GM18508 (cell line): Measurements from ENCODE around the gene LDLRAD2.

Experiments
- ATAC-seq: cut with Tn5 transposase; IDR thresholded peaks from one replicate; pipeline ENCODE4 v1.9.1; 2021; ENCODE audit warnings: moderate number of reproducible peaks; ENCODE audit not compliant: insufficient read depth, unreplicated experiment

LDLRAD2 gene

DNA sequence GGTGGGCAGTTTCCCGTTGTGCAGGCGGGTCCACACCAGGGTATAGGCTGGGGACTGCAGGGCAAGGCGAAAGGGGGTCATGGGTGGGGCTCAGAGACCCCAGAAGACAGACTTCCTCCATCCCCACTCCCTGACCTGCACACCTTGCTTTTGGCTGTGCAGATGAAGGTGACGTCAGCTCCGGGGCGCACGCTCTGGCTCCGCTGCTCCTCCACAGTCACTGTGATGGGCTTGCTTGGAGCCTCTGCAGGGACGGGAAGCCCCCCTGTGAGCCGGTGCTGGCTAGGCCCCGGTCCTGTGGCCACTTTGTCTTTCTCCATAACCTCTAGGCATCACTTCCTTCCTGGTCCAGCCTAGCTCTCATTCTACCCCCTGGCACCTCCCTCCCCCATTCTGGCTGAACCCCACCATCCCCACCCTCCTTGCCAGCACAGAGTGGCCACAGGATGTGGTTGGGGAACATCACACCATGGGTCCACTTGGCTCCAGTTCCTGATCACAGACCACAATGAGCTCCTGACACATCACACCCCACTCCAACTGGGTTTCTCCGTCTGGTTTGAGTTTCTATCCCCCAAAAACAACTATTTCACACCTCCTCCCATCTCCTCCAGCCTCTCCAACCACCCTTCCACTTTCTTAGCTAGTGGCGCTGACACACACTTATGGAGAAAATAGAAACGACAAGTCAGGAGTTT, 45.2 kb downstream of the LDLRAD2 start:
- ATAC-seq: no peak

DNA sequence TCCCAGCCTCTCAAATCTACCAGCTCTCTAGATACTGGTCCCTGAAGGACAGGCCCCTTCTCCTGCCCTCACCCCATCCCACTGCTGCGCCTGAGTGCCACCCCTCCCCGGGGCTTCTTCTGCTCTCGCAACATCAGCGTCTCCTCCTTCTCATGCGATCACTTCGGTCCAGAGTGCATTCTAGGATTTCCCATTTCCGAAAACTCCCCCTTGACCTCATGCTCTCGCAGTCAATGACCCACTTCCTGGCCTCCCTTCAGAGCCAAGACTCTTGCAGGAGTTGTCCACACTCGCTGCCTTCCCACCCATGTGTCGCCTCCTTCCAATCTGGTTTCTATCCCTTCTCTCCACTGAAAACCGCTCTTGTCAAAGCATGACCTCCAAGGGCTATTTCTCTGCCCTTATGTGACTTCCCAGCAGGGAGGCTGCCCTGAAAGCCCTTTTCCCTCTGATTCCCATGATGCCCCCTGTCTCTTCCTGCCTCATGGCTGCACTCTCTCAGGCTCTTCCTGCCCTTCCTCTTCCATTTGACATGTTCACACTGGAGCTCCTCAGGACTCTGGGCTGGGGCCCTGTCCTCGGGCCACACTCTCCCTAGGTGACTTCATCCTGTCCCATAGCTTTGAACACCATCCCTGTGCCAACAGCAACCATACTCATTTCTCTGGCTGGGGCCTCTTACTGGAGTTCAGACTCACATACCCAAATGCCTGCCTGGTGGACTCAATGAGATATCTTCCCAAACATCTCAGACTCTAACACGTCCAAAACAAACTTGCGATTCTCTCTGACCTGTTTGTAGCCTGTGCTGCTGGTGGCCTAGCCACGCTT, 46.0 kb downstream of the LDLRAD2 start:
- no peak for ATAC-seq

DNA sequence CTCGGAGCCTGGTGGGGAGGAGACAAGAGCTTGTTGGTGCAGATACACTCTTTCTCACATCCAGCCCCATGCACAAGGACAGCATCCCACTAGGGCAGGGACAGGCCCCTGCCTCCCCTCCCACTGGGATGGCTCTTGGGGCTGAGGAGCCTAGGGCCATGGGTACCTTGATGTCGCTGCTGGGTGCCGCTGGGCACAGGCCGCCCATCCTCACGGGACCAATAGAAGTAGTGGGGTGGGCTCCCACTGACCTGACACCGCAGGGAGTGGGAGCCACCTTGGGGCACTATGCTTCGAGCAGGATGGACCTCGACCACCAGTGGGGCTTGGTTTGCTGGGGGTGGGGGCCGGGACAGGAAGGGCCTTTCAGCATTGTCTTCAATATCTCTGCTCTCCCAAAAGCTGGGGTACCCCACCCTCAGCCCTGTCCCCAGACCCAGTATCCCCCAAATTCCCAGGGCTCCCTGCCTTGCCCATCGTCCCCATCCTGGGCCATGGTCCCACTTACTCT, 47.7 kb downstream of the LDLRAD2 start:
- ATAC-seq: no peak

DNA sequence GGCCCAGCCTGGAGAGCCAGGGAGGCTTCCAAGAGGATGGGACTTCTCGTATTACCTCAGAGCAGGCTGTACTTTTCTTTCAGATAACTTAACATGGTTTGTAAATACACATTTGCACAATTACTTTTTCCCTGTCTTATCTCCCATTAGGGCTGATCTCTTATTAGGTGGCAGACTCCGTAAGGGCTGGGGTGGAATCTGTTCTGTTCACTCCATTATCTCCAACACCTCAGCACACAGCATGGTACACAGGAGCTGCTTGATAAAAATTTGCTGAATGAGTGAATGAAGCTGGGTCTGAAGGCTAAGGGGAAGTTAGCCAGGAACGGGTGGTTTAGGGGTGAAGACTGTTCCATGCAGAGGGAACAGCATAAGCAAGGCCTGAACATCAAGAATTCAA, 48.9 kb downstream of the LDLRAD2 start:
- no peak for ATAC-seq

DNA sequence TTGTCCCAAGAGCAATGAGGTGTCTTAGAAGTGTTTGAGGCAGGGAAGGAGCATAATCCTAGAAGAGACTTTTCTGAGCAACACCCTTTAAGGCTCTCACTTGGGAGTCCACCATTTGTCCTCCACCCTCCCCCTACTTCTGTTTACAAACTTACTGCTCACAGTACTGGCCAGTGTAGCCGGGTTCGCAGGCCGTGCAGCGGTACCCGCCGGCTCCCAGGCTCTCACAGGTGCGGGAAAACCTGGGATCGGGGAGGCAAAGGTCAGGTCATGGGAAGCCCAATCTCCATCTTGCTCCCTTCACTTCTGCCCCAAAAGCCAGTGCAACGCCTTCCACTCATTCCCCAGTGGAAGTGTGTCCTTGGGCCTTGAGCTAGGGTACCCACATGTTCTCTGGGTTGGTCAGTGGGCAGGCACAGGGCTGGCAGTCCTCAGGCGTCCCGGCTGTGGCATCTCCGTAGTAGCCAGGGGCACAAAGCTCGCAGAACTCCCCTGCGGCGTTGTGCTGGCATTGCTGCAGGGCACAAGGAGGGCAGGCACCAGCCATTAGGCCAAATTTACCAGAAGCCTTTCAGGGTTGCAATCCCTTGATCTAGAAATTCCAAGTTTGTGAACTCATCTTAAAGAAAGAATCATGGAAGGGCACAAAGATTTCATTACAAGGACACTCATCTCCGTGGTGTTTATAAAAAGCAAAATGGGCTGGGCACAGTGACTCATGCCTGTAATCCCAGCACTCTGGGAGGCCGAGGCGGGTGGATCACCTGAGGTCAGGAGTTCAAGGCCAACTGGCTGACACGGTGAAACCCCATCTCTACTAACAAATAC, 49.8 kb downstream of the LDLRAD2 start:
- ATAC-seq: no peak

DNA sequence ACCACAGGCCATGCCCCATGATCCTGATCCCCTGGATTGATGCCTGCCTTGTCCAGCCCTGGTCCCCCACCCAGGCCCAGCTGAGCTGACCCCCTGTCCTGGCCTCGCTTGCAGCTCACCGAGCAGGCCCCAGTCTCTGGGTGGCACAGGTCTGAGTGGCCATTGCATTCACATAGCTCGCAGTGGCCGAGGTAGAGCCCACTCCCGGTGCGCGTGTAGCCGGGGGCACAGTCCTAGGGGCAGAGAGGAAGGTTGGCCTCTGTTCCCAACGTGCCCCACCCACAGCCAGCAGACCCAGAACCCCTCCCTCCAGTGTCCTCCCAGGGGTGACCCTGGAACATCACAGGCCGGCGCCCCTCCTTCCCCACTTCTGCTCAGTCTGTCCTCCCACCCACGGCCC, 51.9 kb downstream of the LDLRAD2 start:
- no peak for ATAC-seq

DNA sequence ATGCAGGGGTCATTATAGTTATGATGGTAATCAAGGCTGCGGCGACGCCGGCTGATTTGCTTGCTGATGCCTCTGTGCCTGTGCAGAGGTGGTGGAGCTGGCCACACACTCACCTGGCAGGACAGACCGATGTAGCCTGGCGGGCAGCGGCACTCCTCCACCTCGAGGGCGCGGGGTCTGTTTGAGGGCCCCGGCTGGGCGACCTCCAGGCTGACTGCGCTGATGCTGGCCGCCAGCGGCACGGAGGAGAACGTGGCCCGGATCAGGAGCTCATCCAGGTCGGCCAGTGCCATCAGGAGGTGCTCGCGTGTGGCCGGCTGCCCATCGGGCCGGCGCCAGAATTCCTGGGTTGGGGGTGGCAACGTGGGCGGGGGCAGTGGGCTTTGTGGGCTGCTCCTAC, 52.7 kb downstream of the LDLRAD2 start:
- no peak for ATAC-seq

DNA sequence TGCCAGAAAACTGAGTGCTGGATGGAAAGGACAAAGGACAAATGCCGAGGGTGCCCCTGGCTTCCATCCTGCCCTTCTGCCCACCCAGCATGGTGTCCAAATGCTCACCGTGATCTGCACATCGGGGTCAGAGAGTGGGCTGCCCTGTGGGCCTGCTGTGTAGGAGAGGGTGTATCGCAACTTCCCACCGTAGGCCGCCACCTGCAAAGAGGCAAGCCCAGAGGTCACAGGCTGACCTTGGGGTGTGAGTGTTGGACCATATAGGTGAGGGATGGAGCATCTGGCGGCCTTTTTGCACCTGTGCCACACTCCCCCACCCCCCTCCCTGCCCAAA, 53.5 kb downstream of the LDLRAD2 start:
- no peak for ATAC-seq

DNA sequence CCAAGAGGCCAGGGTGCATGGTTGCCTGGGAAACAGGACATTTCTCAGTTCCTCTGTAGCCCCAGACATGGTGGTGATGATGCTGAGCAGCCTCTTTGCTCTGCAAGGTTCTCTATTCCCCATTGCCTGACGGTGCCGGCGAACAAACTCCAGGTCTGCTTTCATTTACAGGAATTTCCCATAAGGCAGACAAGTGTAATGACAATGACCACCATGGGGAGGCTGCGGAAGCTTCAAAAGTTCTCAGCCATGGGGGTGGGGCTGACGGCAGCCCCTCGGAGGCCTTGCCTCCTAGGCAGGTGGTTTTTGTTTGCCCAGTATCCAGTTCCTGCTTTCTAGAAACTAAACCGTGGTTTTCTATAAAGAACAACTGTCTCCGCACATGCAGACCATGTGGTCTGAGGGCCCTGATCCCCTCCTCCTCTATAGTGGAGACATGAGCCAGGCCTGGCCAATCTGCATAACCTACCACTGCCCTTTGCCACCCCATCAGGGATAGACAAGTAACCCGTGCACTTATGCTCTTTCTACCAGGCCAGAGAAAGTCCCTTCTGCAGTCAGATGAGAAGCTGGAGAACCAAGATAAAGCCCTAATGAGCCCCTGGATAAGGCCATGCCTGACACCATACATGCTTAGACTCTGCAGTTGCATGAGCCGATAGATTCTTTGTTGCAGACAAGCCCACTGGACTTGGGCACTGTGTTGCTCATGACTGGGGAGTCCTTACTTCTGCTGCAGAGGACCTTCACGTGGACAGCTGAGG, 54.1 kb downstream of the LDLRAD2 start:
- no peak for ATAC-seq

DNA sequence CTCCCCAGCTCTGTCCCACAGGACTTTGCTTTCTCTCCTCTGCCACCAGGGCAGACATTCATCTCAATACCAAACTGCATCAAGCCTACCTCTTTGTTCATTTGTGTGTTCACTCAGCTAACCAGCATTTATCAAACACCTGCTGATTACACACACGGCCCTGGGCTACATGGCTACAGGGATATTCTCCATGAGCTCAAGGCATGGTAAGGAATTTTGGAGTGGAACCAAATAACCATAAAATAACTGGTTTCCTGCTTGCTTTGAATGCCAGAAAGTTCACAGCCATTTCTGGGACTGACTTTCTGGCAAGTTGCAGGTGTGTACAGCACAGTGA, 54.6 kb downstream of the LDLRAD2 start:
- ATAC-seq: no peak

DNA sequence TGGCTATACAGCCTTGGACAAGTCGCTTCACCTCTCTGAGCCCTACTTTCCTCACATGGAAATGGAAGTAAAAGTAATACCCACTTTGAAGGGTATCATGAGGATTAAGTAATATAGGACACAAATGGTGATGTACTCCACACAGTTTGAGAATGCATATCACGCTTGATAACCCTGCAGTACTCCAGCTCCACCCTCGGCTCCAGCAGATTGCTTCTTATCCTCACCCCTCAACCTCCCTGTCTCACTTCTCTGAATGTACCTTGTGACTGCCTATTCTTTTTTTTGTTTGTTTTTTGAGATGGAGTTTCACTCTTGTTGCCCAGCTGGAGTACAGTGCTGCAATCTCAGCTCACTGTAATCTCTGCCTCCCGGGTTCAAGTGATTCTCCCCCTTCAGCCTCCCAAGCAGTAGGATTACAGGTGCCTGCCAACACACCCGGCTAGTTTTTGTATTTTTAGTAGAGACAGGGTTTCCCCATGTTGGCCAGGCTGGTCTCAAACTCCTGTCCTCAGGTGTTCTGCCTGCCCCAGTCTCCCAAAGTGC, 55.5 kb downstream of the LDLRAD2 start:
- no peak for ATAC-seq

DNA sequence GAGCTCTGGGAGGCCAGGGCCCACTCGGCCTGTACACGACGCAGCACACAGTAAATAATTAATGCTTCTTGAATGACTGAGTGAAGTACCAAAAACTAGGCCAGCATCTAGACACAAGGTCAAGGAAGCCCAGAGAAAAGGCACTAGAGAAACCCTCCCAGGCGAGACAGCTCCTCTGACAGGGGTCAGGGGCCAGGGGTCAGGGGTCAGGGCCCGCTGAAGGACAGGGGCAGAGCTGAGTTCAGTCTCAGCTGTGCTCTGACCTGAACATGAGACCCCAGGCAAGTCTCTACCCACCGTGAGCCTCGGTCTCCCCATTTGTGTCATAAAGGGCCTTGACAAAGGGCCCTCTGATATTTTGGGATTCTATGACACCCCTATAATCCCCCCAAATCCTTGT, 56.4 kb downstream of the LDLRAD2 start:
- ATAC-seq: no peak

DNA sequence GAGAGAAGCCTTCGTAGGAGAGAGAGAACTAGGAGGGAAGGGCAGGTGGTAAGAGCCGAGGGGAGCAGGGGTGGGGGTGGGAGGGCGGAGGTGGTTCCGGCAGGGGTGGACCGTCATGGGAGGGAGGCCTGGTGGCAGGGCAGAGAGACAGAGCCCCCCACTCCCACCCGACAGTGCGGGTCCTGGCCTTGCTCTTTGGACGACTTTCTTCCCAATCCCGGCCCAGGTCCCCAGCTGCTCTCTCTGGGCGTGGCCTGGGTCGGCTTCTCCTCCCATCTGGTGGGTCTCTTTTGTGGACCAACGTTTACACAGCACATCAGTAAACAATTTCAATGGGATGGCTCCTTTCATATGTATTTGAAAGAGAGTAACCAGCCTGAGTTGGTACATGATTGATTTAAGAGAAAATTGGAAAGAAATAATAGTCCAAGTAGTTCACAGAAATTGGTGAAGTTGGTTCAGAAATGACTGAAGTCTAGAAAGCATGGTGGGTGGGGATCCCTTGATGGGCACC, 56.9 kb downstream of the LDLRAD2 start:
- no peak for ATAC-seq

DNA sequence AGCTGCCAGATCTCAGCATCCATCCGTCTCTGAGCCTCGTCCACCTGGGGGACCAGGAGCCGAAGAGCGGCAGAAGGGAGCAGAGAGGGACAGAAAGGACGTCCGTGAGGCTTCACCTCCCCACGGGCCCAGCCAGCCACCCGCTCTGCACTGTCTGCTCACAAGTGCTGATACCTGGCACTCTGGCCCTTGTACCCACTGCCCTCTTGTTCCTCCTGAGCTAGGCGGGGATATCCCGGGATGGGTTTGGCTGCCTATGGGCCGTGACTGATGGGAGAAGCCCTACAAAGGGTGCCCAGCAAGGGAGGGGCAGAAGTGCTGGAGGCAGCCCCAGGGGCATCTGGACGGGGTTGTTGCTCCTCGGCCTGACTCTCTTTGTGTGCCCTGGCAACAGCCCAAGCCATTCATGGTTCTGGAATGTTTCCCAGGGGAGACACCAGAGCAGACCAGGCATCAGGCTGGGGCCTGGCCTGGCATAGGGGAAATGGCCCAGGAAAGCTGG, 57.6 kb downstream of the LDLRAD2 start:
- ATAC-seq: no peak

DNA sequence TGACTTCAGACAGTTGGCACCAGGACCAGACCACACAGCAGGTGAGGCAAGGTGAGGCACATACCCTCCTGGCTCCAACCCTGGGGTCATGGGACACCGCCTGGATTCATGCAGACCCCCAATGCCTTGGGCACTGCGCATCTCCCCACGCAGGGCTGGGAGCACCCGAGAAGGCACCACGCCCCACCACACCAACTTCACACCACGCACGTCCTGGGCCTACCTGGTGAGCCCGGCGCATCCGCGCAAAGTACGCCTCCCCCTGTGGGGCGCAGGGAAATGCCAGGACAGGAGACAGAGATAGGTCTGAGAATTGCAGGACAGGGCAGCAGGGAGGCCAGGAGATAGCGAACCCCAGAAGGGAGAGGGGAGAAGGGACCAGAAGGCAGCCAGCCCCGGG, 58.5 kb downstream of the LDLRAD2 start:
- ATAC-seq: no peak

DNA sequence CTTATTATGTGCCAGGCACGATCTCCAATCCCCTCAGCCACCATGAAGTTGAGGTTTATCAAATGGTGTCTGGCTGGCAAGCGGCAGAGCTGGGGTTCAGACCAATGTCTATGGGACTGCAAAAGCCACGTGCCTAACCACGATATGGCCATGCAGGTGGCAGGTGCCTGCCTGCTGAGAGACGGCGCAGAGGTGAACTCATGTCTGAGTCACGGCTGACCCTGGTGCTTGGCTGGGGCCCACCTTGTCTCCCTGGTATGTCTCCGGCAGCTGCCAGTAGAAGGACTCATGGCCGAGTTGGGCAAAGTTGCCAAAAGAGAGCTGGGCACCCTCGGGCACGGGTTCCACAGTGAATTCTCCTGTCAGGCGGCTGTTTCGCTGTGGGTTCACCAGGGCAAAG, 59.9 kb downstream of the LDLRAD2 start:
- ATAC-seq: no peak

DNA sequence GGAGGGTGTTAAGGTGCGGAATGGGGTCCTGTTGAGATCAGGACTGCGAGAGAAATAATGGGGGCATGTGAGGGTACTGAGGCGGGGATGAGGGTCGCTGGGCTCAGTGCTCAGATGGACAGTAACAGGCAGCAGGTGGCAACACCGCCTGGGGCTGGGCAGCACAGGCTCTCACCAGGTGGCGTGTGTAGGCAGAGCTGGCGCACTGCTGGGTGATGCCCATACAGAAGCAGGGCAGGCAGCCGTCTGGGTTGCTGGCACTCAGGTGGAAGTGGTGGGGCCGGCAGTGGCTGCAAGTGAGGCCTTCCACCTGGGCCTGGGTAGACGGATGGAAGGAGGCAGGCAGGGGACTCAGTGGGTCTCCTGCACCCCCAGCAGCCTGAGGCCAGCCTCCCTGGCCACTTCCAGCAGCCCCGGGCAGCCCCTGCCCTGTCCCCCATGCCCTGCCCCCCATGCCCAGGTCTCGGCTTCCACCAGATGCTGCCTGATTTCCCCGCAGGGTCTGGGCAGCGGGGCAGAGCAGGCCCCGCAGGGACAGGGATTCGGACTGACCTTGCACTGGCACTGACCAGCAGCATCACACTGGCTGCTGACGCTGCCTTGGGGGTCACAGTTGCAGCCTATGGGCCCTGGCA, 60.5 kb downstream of the LDLRAD2 start:
- no peak for ATAC-seq

DNA sequence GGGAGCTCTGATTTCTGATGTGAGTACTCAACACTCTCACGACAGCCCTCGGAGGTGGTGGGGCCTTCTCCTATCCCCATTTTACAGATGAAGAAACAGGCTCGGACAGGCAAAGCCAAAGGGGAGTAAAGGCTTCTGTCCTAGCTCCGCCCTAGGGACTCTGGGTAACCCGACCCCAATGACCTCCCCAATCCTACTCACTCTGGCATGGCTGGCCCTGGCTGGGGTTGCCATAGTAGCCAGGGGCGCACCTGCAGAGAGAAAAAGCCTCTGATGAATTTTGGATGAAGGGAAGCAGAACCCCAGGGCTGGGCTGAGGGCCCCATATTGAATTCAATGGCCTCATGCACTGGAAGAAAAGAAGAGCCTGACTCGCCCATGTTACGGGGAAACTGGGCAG, 61.1 kb downstream of the LDLRAD2 start:
- no peak for ATAC-seq

DNA sequence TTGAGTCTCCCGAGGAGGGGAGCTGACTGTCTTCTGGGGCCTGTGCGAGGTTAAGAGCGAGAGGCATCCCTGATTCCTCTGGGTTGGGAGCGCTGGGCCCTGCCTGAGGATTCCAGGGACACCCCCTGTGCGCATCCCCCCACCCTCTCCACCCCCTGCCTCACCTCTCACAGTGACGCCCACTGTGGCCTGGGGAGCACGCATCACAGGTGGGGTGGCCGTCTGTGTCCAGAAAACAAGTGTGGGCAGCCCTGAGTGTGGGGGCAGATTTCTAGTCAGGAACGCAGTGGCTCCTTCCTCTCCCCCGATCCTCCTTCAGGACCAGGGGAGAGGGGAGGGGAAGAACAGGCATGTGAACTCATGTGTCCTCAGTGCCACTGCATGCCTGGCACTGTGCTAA, 61.7 kb downstream of the LDLRAD2 start:
- ATAC-seq: no peak
